Measurements from ENCODE around the gene ENTR1. TPM values are rescaled to one million over a fixed set of nuclear protein-coding genes. Genes with fewer than 3 reads are reported as not detected.

Gene ENTR1
- total RNA-seq, 1 donor from 2014 or later = 60.4 TPM

DNA sequence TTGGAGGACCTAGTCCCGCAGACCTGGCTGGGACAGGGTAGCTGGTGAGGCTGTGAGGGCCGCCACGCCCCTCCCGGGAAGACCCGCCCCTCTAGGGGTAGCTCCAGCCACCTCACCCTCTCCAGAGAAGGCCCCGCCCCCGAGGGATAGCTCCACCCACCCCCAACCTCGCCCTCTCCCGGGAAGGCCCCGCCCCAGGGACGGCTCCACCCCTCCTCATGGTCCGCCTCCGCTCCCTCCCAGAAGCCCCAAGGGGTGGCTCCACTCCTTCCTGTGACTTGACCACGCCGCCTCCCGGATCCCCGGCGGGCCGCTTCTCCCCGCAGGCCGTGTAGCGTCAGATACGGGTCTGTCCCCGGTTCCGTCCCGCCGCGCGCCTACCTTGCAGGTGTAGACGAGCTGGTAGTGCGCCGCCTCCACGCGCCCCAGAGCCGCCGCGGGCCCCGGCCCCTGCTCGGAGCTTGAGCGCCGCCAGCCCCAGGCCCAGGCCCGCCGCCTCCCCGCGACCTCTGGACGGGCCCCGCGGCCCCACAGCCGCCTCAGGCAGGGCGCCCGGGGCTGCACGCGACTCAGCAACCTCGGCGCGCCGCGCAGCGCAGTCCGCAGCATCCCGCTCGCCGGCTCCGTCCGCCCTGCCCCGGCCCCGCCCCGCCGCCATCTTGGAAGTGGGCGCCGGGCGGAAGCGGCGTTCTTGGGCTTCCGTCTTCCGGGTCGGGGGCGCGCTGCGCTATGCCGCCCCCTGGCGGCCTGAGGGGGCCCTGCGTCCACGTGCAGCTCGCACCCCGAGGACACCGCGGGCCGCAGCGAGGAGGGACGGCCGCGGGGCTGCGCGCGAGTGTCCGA is 47.1 kb downstream of the ENTR1 start, which contains the start of gene DNLZ:
Gene DNLZ (minus strand): TSS at position 639 of the 843 bp plus-strand sequence. CDS start 30 bp downstream, at position 609.
- Histone ChIP-seq H3K36me3 (no peaks in the 10 kb centered on the region), H3K9me3 (no peaks in the 10 kb centered on the region), H3K27ac (peak within 1 kb of the TSS; percentile 82), H3K4me3 (peak within 1 kb of the TSS; percentile 75 to 99), H3K27me3 (no peaks in the 10 kb centered on the region), H3K4me1 (peaks cover 39% of the 10 kb centered on the region)
- peak in 1 of 2 donors; percentile 96 for DNase-seq (ENCODE audit: extremely low spot score in 2 of 2)
- intact Hi-C loops (cut with DNase I) = loop anchor here (10.0 kb wide), 1 partner anchor 49 kb away; no protein-coding TSS in a partner anchor
- TF ChIP-seq POLR2A (IDR thresholded peaks at IDR 0.05) = peak in 1 of 2 donors; percentile 45
- peak in 1 of 2 donors; percentile 85 for TF ChIP-seq POLR2AphosphoS5 (IDR thresholded peaks at IDR 0.05; ENCODE audit: insufficient read depth in 1 of 2, low read depth in 1 of 2)
- TF ChIP-seq, protein P1, sequence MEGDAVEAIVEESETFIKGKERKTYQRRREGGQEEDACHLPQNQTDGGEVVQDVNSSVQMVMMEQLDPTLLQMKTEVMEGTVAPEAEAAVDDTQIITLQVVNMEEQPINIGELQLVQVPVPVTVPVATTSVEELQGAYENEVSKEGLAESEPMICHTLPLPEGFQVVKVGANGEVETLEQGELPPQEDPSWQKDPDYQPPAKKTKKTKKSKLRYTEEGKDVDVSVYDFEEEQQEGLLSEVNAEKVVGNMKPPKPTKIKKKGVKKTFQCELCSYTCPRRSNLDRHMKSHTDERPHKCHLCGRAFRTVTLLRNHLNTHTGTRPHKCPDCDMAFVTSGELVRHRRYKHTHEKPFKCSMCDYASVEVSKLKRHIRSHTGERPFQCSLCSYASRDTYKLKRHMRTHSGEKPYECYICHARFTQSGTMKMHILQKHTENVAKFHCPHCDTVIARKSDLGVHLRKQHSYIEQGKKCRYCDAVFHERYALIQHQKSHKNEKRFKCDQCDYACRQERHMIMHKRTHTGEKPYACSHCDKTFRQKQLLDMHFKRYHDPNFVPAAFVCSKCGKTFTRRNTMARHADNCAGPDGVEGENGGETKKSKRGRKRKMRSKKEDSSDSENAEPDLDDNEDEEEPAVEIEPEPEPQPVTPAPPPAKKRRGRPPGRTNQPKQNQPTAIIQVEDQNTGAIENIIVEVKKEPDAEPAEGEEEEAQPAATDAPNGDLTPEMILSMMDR (IDR thresholded peaks at IDR 0.05) = peak; percentile 94 to 99 (median 97)

- intact Hi-C loops (cut with DNase I) = loop anchor here (10.0 kb wide), 1 partner anchor 48 kb away; no protein-coding TSS in a partner anchor
- DNase-seq (ENCODE audit: extremely low spot score in 2 of 2) = no peak
- Histone ChIP-seq H3K4me3 (peak overlapping the region in 1 of 2 donors; percentile 75), H3K27ac (peak overlapping the region; percentile 82), H3K27me3 (no peaks in the 10 kb centered on the region), H3K9me3 (no peaks in the 10 kb centered on the region), H3K4me1 (peaks cover 39% of the 10 kb centered on the region), H3K36me3 (no peaks in the 10 kb centered on the region)
- TF ChIP-seq POLR2AphosphoS5 (IDR thresholded peaks at IDR 0.05; ENCODE audit: insufficient read depth in 1 of 2, low read depth in 1 of 2) (no peak), POLR2A (IDR thresholded peaks at IDR 0.05) (no peak)
- TF ChIP-seq, protein P1 (IDR thresholded peaks at IDR 0.05) = no peak
Measured at GRCh38 chr9:136362450-136362784, 48.0 kb downstream of the ENTR1 start.

GRCh38 chr9:136361754-136362449 is 48.5 kb downstream of the ENTR1 start:
- peak overlapping the region; percentile 82 for H3K27ac ChIP-seq
- no peak for TF ChIP-seq POLR2AphosphoS5 (IDR thresholded peaks at IDR 0.05; ENCODE audit: insufficient read depth in 1 of 2, low read depth in 1 of 2)
- TF ChIP-seq, protein P1 (IDR thresholded peaks at IDR 0.05) = no peak
- TF ChIP-seq POLR2A (IDR thresholded peaks at IDR 0.05) = no peak
- intact Hi-C loops (cut with DNase I) = loop anchor here (10.0 kb wide), 1 partner anchor 47 kb away; no protein-coding TSS in a partner anchor
- no peaks in the 10 kb centered on the region for H3K36me3 ChIP-seq
- no peak for DNase-seq (ENCODE audit: extremely low spot score in 2 of 2)
- H3K9me3 ChIP-seq = no peaks in the 10 kb centered on the region
- H3K27me3 ChIP-seq = no peaks in the 10 kb centered on the region
- peaks cover 39% of the 10 kb centered on the region for H3K4me1 ChIP-seq
- H3K4me3 ChIP-seq = no peak overlapping the region

- Histone ChIP-seq H3K36me3 (no peaks in the 10 kb centered on the region), H3K4me3 (peak overlapping the region in 1 of 2 donors; percentile 3), H3K4me1 (peaks cover 39% of the 10 kb centered on the region), H3K9me3 (no peaks in the 10 kb centered on the region), H3K27ac (peak overlapping the region; percentile 82), H3K27me3 (no peaks in the 10 kb centered on the region)
- DNase-seq (ENCODE audit: extremely low spot score in 2 of 2) = no peak
- TF ChIP-seq, protein P1 (IDR thresholded peaks at IDR 0.05) = no peak
- no peak for TF ChIP-seq POLR2A (IDR thresholded peaks at IDR 0.05)
- TF ChIP-seq POLR2AphosphoS5 (IDR thresholded peaks at IDR 0.05; ENCODE audit: insufficient read depth in 1 of 2, low read depth in 1 of 2) = peak in 1 of 2 donors; percentile 10
- intact Hi-C loops (cut with DNase I) = loop anchor here (10.0 kb wide), 1 partner anchor 46 kb away; no protein-coding TSS in a partner anchor
Measured at GRCh38 chr9:136361047-136361753, 49.2 kb downstream of the ENTR1 start.

All from vagina (tissue), 2 donors.